GM04503 (cell line): ENCODE results near the gene S1PR1.

Experiments used
- DNase-seq: peaks from one replicate; pipeline ENCODE4 v3.0.0-alpha.2; 2012; ENCODE audit warnings: low read depth

The S1PR1 gene

DNA sequence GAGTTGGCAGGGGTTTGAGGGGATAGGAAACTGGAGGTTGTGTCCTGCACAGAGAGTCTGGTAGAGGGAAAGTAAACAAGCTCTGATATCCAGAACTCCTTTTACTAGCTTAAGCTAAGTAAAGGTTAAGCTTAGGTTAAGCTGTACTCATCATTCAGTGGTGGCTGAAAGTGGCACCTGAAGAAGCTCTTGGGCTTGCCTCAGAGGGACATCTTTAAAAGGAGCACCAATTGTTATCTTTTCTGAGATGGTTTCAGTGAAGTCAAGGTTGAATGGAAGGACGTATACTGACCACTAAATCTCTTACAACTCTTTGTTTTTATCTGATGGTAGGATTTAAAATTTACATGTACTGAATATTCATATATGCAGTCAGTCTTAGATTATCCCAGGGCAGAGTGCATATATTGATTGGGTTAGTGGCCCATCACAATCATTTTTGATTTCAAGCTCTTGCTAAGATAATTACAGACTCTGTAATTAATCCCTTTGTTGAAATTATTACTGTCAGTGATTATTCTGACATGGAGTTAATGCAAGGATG, 43.3 kb downstream of the S1PR1 start:
- no peak for DNase-seq

- DNase-seq: no peak
These were observed 44.3 kb downstream of the S1PR1 start for GRCh38 chr1:101280942-101281654.

GRCh38 chr1:101281751-101282150, 44.9 kb downstream of the S1PR1 start:
- DNase-seq: no peak

DNA sequence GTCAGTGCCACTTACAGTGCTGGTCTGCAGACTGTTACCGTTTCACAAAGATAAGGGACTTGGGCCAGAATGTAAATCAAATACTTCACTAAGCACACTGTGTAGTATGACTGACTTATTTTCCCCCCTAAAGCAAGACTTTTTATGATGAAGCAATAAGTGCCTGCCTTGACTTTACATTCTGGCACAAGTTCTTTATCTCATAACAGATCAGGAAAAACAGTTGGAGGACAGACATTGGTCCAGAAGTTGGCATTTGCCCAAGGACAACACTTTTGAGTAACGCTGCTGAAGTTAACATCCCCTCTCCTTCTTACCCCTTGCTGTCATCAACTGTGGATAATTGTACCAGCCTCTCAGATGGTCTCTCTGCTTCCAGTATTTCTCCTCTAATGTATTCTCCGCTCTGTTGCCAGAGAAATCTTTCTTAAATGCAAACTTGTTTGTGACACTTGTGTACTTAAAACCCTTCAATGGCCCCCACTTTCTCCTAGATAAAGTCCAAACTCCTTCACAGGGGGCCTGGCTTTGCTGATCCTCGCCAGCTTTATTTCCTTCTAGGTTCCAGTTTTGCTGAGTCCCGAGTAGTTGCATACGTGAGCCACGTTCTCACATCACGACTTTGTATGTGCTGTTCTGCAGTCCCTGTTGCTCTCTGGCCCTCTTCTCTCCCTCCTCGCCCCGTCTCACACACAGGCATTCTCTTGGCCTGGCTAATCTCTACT, 45.7 kb downstream of the S1PR1 start:
- DNase-seq: no peak

GRCh38 chr1:101283443-101283842, 46.6 kb downstream of the S1PR1 start:
- no peak for DNase-seq

DNA sequence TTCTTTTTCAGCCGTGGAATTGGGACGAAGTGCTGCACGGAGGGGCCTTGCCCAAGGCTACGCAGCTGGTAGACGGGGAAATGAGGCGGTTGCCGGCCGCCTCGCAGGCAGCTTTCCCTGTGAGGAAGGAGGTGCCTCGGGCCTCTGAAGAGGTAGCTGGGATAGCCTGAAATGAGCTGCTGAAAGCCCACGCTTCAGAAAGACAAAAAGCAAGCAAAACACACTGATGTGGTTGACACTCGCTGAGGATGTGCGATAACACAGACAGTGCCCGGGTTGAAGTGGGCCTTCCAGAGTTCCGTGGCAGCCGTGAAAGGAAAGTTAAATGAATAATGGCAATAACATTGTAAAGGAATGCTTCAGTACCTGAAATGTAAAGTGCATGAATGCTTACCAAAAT, 47.2 kb downstream of the S1PR1 start:
- DNase-seq: no peak

- DNase-seq: no peak
These were observed 47.9 kb downstream of the S1PR1 start for GRCh38 chr1:101284622-101285218.

DNA sequence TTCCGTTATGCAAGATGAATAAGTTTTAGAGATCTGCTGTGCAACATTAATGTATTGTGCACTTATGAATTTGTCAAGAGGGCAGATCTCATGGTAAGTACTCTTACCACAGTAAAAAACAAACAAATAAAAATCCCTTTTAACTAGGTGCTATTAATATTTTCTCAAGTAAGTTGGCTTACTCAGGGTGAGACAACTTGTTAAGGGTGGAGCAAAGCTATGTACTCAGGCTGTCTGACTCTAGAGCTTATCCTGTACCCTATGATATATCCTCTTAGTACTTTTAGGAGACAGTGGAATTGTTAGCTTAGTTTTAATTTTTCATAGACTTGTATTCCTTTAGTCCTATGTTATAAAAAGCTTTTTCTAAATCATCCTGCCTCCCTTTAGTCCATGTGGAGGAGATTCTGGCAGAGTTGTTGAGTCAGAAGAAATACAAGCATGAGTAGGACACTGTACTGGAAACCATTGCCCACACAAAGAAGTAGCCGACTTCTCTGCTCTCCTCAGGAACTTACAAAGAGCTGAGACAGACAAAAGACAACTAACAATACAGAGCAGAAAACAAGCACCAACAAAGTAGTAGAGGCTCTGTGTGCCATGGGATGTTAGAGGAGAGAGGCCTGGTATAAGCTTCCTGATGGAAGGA, 49.2 kb downstream of the S1PR1 start:
- no peak for DNase-seq

GRCh38 chr1:101288491-101288944, 51.7 kb downstream of the S1PR1 start:
- peak; percentile 71 for DNase-seq

GRCh38 chr1:101290119-101290921, 53.5 kb downstream of the S1PR1 start:
- DNase-seq: no peak
